Measurements from ENCODE around the gene TMEM174.
A peak's percentile ranks its signal among the peaks of the same experiment; 100 is the strongest.

Gene TMEM174

DNA sequence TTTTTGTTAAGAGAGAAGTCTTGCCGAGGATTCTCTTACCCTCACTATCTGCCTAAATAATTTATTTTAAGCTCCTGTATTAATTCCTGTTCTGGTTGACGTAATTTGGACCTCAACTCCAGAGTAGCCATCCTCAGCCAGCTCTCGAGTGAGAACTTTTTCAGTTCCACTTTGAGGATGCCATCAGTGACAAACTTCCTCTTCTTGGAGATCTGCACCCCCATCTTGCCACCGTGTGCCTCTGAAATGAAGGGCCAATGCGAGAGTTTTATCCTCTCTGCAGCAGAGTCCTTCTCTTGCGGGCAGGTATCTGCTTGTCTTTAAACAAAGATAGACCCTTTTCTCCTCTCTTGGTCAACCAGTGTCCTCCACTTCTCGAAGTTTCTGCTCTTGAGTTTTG, 19.5 kb upstream of the TMEM174 start:
- DNase-seq (ENCODE audit: low read depth in 2 of 2) = no peak

DNA sequence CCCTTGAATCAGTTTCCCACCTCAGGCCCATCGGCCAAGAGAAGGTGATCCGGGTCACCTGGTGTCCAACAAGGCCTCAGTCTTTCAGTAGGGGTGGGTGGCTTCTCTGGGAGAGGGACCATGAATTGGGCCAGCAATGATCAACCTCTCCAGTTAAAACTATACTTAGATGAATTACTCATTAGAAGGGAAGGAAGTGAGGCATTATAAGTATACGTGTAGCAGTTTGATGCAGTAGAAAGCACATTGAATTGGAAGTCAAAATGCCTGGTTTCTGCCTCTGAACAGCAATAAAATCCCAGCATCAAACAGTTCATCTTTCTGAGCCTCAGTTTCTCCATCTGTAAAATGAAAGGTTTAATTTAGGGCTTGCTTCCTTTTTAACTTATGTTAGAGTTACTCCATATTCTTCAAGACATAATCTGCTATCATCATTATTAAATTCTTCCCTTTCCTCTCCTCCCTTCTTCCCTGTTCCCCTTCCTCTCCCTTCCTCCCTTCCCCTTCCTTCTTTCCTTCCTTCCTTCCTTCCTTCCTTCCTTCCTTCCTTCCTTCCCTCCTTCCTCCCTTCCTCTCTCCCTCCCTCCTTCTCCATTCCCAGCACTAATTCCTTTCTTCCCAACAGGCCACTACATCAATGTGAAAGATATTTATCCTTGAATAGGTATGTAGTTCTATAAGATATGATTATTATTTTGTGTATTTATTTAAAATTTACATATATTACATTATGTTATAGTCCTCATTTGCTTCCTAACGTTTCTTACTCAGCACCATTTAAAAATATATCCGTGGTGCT, 18.6 kb upstream of the TMEM174 start:
- DNase-seq (ENCODE audit: low read depth in 2 of 2) = no peak

DNA sequence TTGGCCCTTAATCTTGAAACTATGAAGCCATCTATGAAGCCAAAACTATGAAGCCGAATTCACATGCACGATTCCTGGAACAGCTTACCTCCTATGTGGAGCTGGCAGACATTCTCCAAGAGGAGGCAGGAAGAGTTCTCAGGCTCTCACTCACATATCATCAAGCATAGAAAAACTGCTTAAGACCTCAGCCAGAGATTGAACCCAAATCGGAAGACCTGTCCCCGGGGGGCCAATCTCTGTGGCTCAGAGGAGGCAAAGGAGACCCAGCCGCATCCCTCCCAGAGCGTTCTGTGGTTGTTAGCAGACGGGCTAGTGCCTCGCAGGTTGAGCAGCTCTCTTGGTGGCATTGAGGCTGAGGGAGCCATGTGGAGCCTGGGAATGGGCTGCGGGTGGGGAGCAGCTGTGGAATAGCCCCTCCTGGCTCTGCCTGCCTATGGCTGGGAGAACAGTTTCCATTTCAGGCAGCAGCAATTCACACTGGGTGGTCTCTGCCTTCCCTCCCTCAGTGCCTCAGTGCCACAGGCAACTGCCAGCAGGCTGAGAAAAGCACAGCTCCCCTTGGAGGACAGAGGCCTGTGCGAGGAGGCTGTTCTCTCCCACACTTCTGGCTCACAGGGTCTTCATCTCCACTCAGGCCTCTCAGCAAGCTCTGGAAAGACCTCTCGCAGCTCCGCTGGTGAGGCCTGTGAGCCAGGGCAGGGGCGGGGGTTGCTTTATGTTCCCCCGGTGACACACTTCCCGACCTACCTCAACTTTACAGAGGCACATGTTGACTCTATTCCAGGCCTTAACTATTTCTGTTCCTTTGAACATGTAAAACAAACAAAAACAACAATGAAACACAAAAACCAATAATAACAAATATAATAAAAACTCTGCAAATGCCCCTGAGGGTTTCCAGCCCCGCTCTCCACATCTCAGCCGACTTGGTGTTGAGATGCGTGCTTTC, 17.4 kb upstream of the TMEM174 start:
- no peak for DNase-seq (ENCODE audit: low read depth in 2 of 2)

DNA sequence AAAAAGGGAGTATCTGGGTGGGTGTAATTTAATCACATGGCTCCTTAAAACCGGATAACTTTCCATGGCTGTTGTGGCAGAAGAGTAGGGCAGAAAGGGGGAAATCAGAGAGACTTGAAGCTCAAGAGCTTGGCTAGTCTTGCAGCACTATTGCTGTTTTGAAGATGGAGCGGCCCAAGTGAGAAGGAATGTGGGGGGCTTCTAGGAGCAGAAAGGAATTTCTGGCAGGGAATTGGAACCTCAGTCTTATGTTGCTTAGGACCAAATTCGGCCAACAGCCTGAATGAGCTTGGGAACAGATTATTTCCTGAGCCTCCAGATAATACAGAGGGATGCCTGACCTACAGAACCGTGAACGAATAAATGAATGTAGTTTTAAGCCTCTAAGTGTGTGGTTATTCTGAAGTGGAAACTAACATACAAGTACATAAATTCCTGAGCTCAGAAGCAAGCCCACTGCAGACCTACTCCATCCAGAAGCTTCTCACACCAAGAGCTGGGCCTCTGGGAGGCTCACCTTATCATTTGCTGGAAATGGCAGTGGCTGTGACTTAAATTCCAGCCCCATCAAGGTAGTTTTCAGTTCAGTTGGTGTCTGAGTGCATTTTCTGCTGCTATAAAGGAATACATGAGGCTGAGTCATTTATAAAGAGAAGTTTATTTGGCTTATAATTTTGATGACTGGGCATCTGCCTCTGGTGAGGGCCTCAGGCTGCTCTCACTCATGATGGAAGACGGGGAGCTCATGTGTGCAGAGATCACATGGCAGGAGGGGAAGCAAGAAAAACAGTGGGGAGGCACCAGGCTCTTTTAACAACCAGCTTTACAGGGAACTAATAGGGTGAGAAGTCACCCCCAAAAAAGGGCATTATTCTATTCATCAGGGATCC, 15.3 kb upstream of the TMEM174 start:
- DNase-seq (ENCODE audit: low read depth in 2 of 2) = no peak

DNA sequence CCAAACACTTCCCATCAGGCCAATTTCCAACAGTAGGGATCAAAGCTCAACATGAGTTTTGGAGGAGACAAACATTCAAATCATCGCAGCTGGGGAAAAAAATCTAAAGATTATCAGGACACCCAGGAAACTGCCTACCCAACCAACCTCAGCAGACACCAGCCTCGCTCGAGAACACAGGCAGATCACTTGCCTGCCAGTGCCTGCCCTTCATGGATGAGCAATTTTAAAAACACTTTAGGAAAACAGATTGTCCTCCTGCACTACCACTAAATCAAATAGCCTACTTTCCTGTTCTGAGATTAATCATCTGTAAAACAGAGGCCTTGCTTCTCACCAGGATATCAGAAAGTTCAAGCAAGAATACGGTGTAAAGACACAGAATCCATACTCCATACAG, 14.7 kb upstream of the TMEM174 start:
- no peak for DNase-seq (ENCODE audit: low read depth in 2 of 2)

DNA sequence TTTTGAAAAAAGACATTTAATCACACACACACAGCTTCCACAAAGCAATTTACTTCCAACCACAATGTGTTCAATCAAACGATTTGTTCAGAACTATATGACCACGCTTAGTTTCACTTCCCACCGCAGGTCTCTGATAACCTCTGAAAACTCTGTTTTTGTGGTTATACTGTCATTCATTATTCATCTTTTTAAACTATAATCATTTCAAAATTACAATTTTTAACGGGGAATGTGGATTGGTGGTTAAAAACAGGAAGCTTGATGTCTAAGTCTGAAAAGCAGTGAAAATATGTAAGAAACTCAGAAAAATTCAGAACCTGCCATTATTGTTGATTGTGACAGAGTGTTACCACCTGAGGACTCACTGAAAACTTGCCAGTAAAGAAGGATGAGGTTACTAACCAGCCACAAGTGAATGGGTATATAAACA, 12.7 kb upstream of the TMEM174 start:
- DNase-seq (ENCODE audit: low read depth in 2 of 2) = peak; percentile 46 to 56

DNA sequence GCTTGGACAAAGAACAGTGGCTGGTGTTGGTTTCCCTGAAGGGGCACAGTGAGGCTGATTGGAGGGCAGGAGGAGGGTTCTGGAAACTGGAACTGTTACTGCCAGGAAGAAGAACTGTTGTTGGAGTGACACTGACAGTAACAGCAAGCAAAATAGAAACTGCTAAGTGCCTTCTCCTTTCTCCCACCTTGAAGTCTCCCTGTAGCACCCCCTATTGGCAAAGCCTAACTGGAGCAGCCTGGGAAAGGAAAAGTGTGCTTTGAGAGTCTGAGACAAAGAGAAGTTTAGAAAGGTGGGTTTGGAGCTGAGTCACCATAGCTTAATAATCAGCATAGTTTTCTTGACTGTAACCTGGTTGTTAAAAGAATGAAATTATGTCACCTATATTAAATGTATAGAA, 2.5 kb upstream of the TMEM174 start:
- DNase-seq (ENCODE audit: low read depth in 2 of 2) = no peak

DNA sequence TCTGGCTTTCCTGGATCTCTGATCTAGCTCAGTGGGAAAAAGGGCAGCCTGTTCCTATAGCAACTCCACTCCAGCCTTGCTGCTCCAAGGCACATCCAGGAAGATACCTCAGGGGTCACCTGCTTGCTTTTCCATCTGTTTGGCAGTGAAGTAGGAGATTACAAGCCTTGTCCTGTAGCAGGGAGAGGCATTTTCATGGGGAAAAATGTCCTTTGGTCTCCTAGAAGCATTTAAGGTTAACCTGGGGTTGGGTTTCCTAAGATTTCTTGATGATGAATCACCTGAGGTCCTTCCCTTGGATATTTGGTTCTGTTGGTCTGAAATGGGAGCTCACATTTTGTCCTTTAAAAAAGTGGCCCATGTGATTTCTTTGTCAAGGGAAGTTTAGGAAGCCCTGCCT, 1.5 kb upstream of the TMEM174 start:
- DNase-seq (ENCODE audit: low read depth in 2 of 2) = no peak

DNA sequence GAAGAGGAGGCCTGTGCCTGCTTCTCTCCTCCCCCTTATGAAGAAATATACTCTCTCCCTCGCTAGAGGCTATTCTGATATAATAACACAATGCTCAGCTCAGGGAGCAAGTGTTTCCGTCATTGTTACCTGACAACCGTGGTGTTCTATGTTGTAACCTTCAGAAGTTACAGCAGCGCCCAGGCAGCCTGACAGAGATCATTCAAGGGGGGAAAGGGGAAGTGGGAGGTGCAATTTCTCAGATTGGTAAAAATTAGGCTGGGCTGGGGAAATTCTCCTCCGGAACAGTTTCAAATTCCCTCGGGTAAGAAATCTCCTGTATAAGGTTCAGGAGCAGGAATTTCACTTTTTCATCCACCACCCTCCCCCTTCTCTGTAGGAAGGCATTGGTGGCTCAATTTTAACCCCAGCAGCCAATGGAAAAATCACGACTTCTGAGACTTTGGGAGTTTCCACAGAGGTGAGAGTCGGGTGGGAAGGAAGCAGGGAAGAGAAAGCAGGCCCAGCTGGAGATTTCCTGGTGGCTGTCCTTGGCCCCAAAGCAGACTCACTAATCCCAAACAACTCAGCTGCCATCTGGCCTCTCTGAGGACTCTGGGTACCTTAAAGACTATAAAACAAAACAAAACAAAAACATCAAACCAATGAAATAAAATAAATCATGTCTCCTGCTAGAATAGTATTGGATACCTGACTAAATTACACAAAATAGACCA, 1.3 kb downstream of the TMEM174 start:
- DNase-seq (ENCODE audit: low read depth in 2 of 2) = no peak

DNA sequence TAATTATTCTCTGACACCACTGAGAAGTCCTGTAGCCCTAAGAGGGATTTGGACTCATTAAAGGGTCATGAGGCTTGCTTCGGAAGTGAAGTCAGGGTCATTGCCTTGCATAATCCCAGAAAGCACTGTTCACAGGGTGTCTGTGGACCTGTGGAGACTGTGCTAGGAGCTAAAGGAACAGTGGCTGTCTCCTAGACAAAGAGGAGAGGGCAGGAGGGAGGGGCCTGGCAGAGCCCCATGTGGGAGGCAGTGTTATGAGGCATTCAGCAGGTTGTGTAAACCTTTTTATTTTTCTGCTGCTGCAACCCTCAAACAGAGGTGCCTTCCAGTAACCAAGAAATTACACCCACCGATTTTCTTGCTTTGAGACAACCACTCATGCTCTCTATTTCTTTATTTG, 3.3 kb downstream of the TMEM174 start:
- DNase-seq (ENCODE audit: low read depth in 2 of 2) = no peak

DNA sequence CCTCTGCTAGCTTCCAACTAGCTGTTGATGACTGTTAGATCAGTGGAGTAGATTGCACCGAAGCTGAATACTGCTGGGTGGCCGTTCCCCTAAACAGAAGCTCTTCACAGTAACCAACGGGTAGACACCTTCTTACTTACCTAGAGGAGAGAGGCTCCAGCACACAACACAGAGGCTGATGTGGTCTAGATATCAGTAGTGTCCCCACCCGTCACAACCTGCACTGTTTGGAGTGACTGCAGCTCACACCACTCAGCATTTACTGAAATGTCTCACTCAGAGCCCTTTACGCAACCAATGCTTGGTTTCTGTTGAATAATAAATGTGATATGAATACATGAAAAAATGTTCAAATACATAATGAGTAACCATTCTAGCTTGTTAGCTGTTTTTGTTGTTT, 5.3 kb downstream of the TMEM174 start:
- no peak for DNase-seq (ENCODE audit: low read depth in 2 of 2)

DNA sequence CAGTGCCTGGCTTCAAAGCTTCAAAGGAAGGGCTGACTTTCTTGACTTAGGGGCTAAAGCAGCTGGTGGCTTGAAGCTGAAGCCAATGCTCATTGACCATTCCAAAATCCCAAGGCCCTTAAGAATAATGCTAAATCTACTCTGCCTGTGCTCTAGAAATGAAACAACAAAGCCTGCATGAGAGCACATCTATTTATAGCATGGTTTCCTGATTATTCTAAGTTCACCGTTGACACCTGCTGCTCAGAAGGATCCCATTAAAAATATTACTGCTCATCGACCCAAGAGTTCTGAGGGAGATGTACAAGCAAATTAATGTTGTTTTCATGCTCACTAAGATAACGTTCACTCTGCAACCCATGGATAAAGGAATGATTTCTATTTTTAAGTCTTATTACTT, 6.7 kb downstream of the TMEM174 start:
- DNase-seq (ENCODE audit: low read depth in 2 of 2) = no peak

DNA sequence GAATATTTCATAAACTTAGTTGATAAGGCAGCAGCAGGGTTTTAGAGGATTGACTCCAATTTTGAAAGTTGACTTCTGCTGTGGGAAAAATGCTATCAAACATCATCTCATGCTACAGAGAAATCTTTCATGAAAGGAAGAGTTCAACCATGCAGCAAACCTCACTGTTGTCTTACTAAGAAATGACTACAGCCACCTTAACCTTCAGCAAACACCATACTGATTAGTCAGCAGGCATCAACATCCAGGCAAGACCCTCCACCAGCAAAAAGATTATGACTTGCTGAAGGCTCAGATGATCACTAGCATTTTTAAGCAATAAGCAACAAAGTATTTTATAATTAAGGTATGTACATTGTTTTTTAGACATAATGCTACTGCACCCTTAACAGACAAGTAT, 7.6 kb downstream of the TMEM174 start:
- no peak for DNase-seq (ENCODE audit: low read depth in 2 of 2)

DNA sequence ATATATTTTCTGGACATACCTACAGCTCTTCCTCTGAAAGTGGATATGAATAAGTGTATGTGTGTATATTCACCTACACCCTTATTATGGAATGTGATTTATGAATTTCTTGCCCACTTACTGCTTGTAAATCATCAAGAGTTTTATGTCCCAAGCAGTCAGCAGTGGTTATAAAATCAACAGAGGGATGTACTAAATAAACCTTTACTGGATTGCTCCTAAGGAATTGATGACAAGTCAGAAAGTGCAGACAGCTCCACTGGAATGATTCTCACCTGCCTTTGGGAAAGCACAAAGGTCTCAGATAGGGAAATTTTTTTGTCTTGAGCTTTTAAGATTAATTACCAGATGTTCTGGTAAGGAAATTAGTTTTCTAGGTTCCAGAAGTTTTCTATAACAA, 9.3 kb downstream of the TMEM174 start:
- no peak for DNase-seq (ENCODE audit: low read depth in 2 of 2)

DNA sequence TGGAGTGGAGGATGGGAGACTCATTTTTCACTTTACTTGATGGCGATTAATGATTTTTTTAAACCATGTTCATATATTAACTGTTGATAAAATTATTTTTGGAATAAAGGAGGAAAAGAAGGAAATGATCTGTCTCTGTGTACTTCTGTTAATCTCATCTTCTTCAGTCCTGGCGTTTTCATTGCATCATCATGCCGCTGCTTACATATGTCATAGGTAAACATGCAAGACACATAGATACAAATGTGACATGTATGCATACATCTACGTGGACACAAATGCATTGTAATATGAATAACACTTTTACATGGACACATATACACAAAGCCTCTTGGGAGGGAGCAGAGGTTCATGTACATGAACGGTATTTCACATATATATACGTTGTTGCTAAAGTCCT, 10.0 kb downstream of the TMEM174 start:
- DNase-seq (ENCODE audit: low read depth in 2 of 2) = no peak

DNA sequence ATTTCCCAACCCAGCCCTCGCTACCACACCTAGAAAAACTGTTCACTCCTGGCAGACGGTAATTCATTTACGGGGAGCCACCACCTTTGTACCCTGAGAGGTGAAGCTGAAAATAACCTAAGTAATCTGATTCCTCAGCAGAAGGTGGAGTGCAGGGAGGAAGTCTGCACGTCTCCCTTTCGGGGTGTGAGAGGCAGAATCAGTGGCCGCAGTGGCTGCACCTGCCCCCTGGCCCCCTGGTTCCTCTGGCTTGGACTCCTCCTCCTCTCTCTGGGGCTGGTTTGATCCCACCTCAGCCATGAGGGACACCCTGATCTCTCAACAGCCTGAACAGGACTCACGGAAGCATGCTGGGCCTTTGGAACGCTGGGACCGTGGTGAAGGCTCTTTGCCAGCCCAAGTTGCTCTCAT, 10.5 kb downstream of the TMEM174 start:
- no peak for DNase-seq (ENCODE audit: low read depth in 2 of 2)

DNA sequence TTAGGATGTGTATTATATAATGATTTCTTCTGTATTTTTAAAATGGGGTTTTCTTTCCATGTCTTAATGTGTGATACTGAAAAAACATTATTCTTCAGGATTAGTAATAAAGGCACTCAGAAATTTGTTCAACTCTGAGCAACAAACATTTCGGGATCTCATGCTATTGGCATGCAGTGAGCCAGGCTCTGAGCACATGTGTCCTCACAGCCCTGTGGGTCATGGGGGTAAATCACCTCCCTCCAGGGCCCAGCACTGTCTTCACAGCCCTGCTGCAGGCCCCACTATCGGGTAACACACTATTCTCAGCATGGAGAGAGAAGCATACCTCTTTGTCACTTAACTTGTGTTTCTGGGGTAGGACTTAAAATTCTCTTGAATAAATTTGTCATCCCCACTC, 14.0 kb downstream of the TMEM174 start:
- DNase-seq (ENCODE audit: low read depth in 2 of 2) = no peak

DNA sequence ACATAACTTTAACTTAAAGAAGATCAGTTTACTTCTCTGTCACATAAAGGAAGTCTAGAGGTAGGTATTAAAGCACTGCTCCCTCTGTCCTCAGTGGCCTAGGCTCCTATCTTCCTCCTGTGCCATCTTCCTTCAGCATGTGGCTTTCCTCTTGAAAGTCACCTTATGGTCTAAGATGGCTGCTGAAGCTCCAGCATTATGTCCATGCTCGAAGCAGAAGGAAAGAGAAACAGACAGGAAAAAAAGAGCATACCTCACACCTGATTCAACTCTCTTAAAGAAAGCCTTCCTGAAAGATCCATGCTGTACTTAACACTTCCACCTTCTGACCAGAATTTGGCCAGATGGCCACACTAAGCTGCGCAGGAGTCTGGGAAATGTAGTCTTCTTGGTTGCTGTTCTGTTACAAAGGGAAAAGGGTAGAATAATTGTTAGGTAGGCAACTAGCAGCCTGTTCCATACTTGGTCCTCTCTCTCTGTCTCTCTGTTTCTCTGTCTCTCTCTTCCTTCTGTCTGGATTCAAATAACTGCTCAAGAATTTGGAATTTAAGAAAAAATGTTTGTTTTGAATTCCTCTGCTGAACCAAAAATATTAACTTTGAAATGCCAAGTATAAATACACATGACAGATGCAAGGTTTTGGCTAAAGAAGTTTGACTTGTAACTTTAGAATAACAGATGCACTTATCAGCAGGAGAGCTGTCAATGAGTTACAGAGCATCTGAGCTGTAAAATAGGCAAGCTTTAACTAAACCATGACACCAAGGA, 16.0 kb downstream of the TMEM174 start:
- DNase-seq (ENCODE audit: low read depth in 2 of 2) = no peak

DNA sequence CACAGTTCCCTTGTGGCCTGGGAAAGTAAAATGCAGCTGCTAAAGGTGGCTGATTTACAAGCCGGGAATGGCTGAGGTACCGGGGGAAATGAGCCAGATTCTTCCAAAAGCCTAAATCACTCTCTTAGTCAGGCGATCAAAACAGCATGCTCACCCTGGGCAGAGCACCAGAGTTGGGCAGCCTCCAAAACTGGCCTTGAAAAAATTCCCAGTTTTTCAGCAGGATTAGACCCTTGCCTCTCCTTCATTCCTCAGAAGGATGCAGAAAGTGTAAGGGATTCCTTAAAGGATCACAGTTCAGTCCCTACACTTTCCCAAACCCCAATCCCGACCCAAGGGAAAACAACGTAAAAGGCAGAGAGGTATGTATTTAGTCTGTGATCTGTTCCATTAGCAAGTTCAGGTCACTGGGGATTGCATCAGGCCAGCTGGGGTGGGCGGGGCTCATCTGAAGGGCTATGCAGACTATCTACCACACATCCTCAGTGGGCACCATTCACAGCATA, 16.9 kb downstream of the TMEM174 start:
- no peak for DNase-seq (ENCODE audit: low read depth in 2 of 2)

DNA sequence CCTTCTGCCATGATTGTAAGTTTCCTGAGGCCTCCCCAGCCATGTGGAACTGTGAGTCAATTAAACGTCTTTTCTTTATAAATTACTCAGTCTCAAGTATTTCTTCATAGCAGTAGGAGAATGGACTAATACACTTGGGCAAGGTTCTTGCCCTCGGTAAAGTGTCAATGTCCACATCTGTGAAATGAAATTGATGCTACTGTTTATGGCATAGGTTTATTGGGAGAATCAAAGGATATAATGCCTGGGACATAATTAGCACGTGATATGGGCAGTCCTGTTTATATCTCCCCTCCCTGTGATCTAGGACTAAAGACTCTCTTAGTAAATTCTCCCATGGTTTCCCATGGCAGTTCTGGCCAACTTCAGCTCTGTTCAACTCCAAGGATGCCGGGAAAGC, 19.4 kb downstream of the TMEM174 start:
- no peak for DNase-seq (ENCODE audit: low read depth in 2 of 2)

Data from activated CD4-positive, alpha-beta T cell treated with anti-CD3 and anti-CD28 coated beads for 24 hours (primary cell).